A549 (cell line): ENCODE measurements around the gene CCDC169. TPM values are rescaled to one million over a fixed set of nuclear protein-coding genes. Genes with fewer than 3 reads are reported as not detected.

Experiments used
- ATAC-seq, 2 experiments: fragments of 200-7000 bp in 1 of 2; fragments of >200 bp in 1 of 2; cut with Nextera tagmentation in 1 of 2; cut with Tn5 transposase in 1 of 2; 3 replicates each; pipeline versions ENCODE4 v1.8.0 to v1.9.1; 2018 to 2020; ENCODE audit warnings: mild to moderate bottlenecking in 1 of 2, moderate library complexity in 1 of 2
- CTCF ChIA-PET: fragments of 300-600 bp; sonication (Branson Sonifier 250); formaldehyde crosslinking; extraction: SDS; loops from one replicate; lab custom pipeline; 2021; ENCODE audit warnings: antibody characterized with exemption, inconsistent platforms; lab: Yijun Ruan, JAX
- POLR2A ChIA-PET: fragments of 350-600 bp; formaldehyde crosslinking; extraction: SDS; loops from one replicate; lab custom pipeline; 2021; ENCODE audit warnings: antibody characterized with exemption, inconsistent platforms; lab: Yijun Ruan, JAX
- DNase-seq, 2 experiments: peaks; one replicate each; pipeline versions ENCODE4 v3.0.0 to v3.0.0-alpha.2; 2011 to 2016; ENCODE audit warnings: low read depth in 1 of 2, low spot score in 1 of 2
- FAIRE-seq: peaks from 2 replicates; lab custom pipeline; 2011; peaks lifted over from hg19 to GRCh38; lab: Jason Lieb, UNC
- H3K27ac ChIP-seq, 2 experiments: fragments of >200 bp; sonication (Bioruptor Twin); formaldehyde crosslinking; 3 replicates each; pipeline ENCODE4 v1.5.1; 2016 to 2017
- H3K4me1 ChIP-seq: fragments of >200 bp; sonication (Bioruptor Twin); formaldehyde crosslinking; 3 replicates; pipeline ENCODE4 v1.6.1; 2016
- H3K4me2 ChIP-seq: fragments of >200 bp; sonication (Bioruptor Twin); formaldehyde crosslinking; 3 replicates; pipeline ENCODE4 v1.6.1; 2016
- H3K4me3 ChIP-seq: fragments of >200 bp; sonication (Bioruptor Twin); formaldehyde crosslinking; 3 replicates; pipeline ENCODE4 v1.5.1; 2016
- H3K9me3 ChIP-seq: fragments of >200 bp; sonication (Bioruptor Twin); formaldehyde crosslinking; 3 replicates; pipeline ENCODE4 v1.6.1; 2016
- BHLHE40 ChIP-seq: IDR thresholded peaks from 2 replicates; pipeline ENCODE4 v1.6.1; 2012; ENCODE audit warnings: low read depth, low read length, inconsistent platforms
- CBX2 ChIP-seq: fragments of 200-600 bp; sonication (generic); IDR thresholded peaks from 2 replicates; pipeline ENCODE4 v1.6.1; 2016; ENCODE audit warnings: low read depth, mild to moderate bottlenecking, borderline replicate concordance
- CBX8 ChIP-seq: fragments of 200-600 bp; sonication (generic); IDR thresholded peaks from 2 replicates; pipeline ENCODE4 v1.6.1; 2016
- CEBPB ChIP-seq, 2 experiments: fragments of >200 bp in 1 of 2; sonication (Bioruptor Twin) in 1 of 2; formaldehyde crosslinking in 1 of 2; IDR thresholded peaks; 2 replicates each; pipeline ENCODE4 v1.6.1; 2012 to 2016
- CHD2 ChIP-seq: fragments of 150-350 bp; IDR thresholded peaks from 2 replicates; pipeline ENCODE4 v1.6.1; 2014; ENCODE audit warnings: low read length; ENCODE audit not compliant: partially characterized antibody
- CHD4 ChIP-seq: fragments of 200-600 bp; sonication (generic); IDR thresholded peaks from 2 replicates; pipeline ENCODE4 v1.6.1; 2016; ENCODE audit warnings: antibody characterized with exemption, mild to moderate bottlenecking, borderline replicate concordance
- CTCF ChIP-seq: fragments of >200 bp; sonication (Bioruptor Twin); formaldehyde crosslinking; IDR thresholded peaks from 3 replicates; pipeline ENCODE4 v1.5.1; 2016
- E2F6 ChIP-seq: IDR thresholded peaks from 2 replicates; pipeline ENCODE4 v1.6.1; 2012; ENCODE audit warnings: low read depth, borderline replicate concordance
- EP300 ChIP-seq, 2 experiments: fragments of >200 bp; sonication (Bioruptor Twin); formaldehyde crosslinking; IDR thresholded peaks; 2 replicates in 1 of 2; 3 replicates in 1 of 2; pipeline ENCODE4 v1.6.1; 2016 to 2017
- ESRRA ChIP-seq: fragments of 150-350 bp; IDR thresholded peaks from 2 replicates; pipeline ENCODE4 v1.6.1; 2014; ENCODE audit warnings: mild to moderate bottlenecking, low read length, borderline replicate concordance
- FOXS1 ChIP-seq: fragments of 250-450 bp; sonication (Bioruptor Pico); IDR thresholded peaks from 2 replicates; pipeline ENCODE4 v1.5.0; 2020; ENCODE audit warnings: mild to moderate bottlenecking, moderate library complexity
- GATA3 ChIP-seq: IDR thresholded peaks from 2 replicates; pipeline ENCODE4 v1.6.1; 2012; ENCODE audit warnings: borderline replicate concordance
- HDAC2 ChIP-seq: fragments of 200-600 bp; sonication (generic); IDR thresholded peaks from 2 replicates; pipeline ENCODE4 v1.6.1; 2016
- JUNB ChIP-seq: fragments of >200 bp; sonication (Bioruptor Twin); formaldehyde crosslinking; IDR thresholded peaks from 2 replicates; pipeline ENCODE4 v1.6.1; 2016
- MAFK ChIP-seq: fragments of 450-650 bp; IDR thresholded peaks from 2 replicates; pipeline ENCODE4 v1.6.1; 2014; ENCODE audit not compliant: partially characterized antibody
- MAX ChIP-seq: IDR thresholded peaks from 2 replicates; pipeline ENCODE4 v1.6.1; 2012
- MAZ ChIP-seq: fragments of 150-350 bp; IDR thresholded peaks from 2 replicates; pipeline ENCODE4 v1.6.1; 2014; ENCODE audit warnings: antibody characterized with exemption, low read depth, low read length, borderline replicate concordance
- NFE2L2 ChIP-seq: fragments of 150-350 bp; conservative IDR thresholded peaks from 2 replicates; pipeline ENCODE4 v1.6.1; 2014; ENCODE audit warnings: low read length
- NR3C1 ChIP-seq: fragments of >200 bp; sonication (Bioruptor Twin); formaldehyde crosslinking; IDR thresholded peaks from 3 replicates; pipeline ENCODE4 v1.6.1; 2017
- PBX3 ChIP-seq: IDR thresholded peaks from 2 replicates; pipeline ENCODE4 v1.6.1; 2012
- POLR2AphosphoS2 ChIP-seq: conservative IDR thresholded peaks from 2 replicates; pipeline ENCODE4 v1.6.1; 2012; ENCODE audit warnings: low read length, improper control_type of control experiment, inconsistent platforms
- USF2 ChIP-seq: fragments of 450-650 bp; IDR thresholded peaks from 2 replicates; pipeline ENCODE4 v1.6.1; 2014; ENCODE audit warnings: antibody characterized with exemption
- ZFP36 ChIP-seq: fragments of 450-650 bp; IDR thresholded peaks from 2 replicates; pipeline ENCODE4 v1.6.1; 2014; ENCODE audit warnings: borderline replicate concordance; ENCODE audit not compliant: partially characterized antibody
- WGBS: methylation state at CpG from one replicate; pipeline ENCODE4 v1.1.6; 2017; ENCODE audit errors: missing lambda C conversion rate; 5-methylcytosine and 5-hydroxymethylcytosine counted together
- polyA plus RNA-seq, 4 experiments: library from polyadenylated mRNA; depleted of rRNA in 3 of 4; stranded (reverse); fragments of >200 nt; fragmentation: RNase III in 1 of 4; extraction: RNeasy Plus Mini Kit Qiagen cat#74134 plus additional on column Dnase treatment in 1 of 4; gene quantifications; 2 replicates in 3 of 4; 3 replicates in 1 of 4; pipeline ENCODE4 v1.2.3, GENCODE V29; 2011 to 2017

The CCDC169 gene
- polyA plus RNA-seq, 2 of the 4 experiments (the other 2 are of a cell fraction) = 1.3 to 2.0 TPM

GRCh38 chr13:36214163-36214921, 83.3 kb downstream of the CCDC169 start, which contains the start of gene SOHLH2:
TSS of gene SOHLH2 (minus strand) at chr13:36214556. CDS start at chr13:36214526, 30 bp downstream.
- ChIA-PET POLR2A (no interaction called here), CTCF (interaction anchor here (1.3 kb wide), 1 partner anchor 65 kb away, joined by 3 read pairs; no protein-coding TSS in a partner anchor)
- Histone ChIP-seq H3K4me3 (no peak within 1 kb of the TSS), H3K4me2 (no peak within 1 kb of the TSS), H3K27ac (no peak within 1 kb of the TSS), H3K9me3 (no peaks in the 10 kb centered on the region), H3K4me1 (no peaks in the 10 kb centered on the region)
- TF ChIP-seq NFE2L2 (no peak), BHLHE40 (no peak), CBX2 (no peak), E2F6 (no peak)
- ATAC-seq (no peak), DNase-seq (no peak), FAIRE-seq (no peak)
- WGBS = 62% methylated on average over 25 of the region's 53 CpGs

- CTCF ChIA-PET = no interaction called here
- no peak for TF ChIP-seq EP300 (IDR thresholded peaks at IDR 0.05)
- TF ChIP-seq NR3C1 = no peak
- TF ChIP-seq FOXS1 = no peak
- no peak for TF ChIP-seq CBX8
- TF ChIP-seq GATA3 = no peak
- TF ChIP-seq CHD2 = no peak
- no peak for TF ChIP-seq PBX3
- H3K4me1 ChIP-seq = no peaks in the 10 kb centered on the region
- no peak overlapping the region for H3K4me3 ChIP-seq
- POLR2A ChIA-PET = no interaction called here
- H3K27ac ChIP-seq = no peak overlapping the region
- no peak for ATAC-seq
- FAIRE-seq = no peak
- no peaks in the 10 kb centered on the region for H3K9me3 ChIP-seq
- H3K4me2 ChIP-seq = no peak overlapping the region
- no peak for DNase-seq
- WGBS = 38% methylated on average over 3 of the region's 3 CpGs
Measured at GRCh38 chr13:36212789-36213188, 84.8 kb downstream of the CCDC169 start.

GRCh38 chr13:36211567-36211966, 86.0 kb downstream of the CCDC169 start:
- Histone ChIP-seq H3K4me2 (no peak overlapping the region), H3K27ac (no peak overlapping the region), H3K4me3 (no peak overlapping the region), H3K4me1 (no peaks in the 10 kb centered on the region), H3K9me3 (no peaks in the 10 kb centered on the region)
- DNase-seq = no peak
- POLR2A ChIA-PET = no interaction called here
- 1% methylated on average over 4 of the region's 4 CpGs for WGBS
- FAIRE-seq = no peak
- ATAC-seq = no peak
- no peak for TF ChIP-seq ESRRA
- no peak for TF ChIP-seq USF2
- no peak for TF ChIP-seq HDAC2
- TF ChIP-seq MAFK = peak; percentile 78
- no peak for TF ChIP-seq ZFP36
- no peak for TF ChIP-seq CHD4
- CTCF ChIA-PET = interaction anchor here (1.0 kb wide), 1 partner anchor 24 kb away, joined by 3 read pairs; no protein-coding TSS in a partner anchor

GRCh38 chr13:36210738-36211137, 86.9 kb downstream of the CCDC169 start:
- ChIA-PET CTCF (no interaction called here), POLR2A (no interaction called here)
- H3K27ac ChIP-seq = no peak overlapping the region
- FAIRE-seq = no peak
- no peak for DNase-seq
- H3K4me1 ChIP-seq = no peaks in the 10 kb centered on the region
- H3K9me3 ChIP-seq = no peaks in the 10 kb centered on the region
- WGBS = 42% methylated on average over 4 of the region's 4 CpGs
- no peak overlapping the region for H3K4me3 ChIP-seq
- ATAC-seq = no peak
- no peak overlapping the region for H3K4me2 ChIP-seq
- no peak for TF ChIP-seq JUNB
- TF ChIP-seq HDAC2 = no peak
- TF ChIP-seq CEBPB (IDR thresholded peaks at IDR 0.05) = no peak
- TF ChIP-seq BHLHE40 = no peak
- no peak for TF ChIP-seq USF2
- TF ChIP-seq NR3C1 = no peak
- no peak for TF ChIP-seq CTCF
- TF ChIP-seq PBX3 = no peak
- TF ChIP-seq ESRRA = no peak
- no peak for TF ChIP-seq MAX
- TF ChIP-seq MAZ = no peak
- TF ChIP-seq POLR2AphosphoS2 = no peak
